H1 (cell line): ENCODE data around the gene SCGB1A1. TPM values are rescaled to one million over a fixed set of nuclear protein-coding genes. Genes with fewer than 3 reads are reported as not detected.

ENCODE experiments used
- CTCF ChIA-PET: fragments of 300-600 bp; sonication (Branson Sonifier 250); formaldehyde crosslinking; loops from one replicate; lab custom pipeline; 2021; ENCODE audit not compliant: partially characterized antibody; lab: Charles Lee
- POLR2A ChIA-PET: fragments of 300-600 bp; sonication (Branson Sonifier 250); formaldehyde crosslinking; loops from one replicate; lab custom pipeline; 2021; ENCODE audit warnings: inconsistent platforms; ENCODE audit not compliant: partially characterized antibody; lab: Charles Lee
- DNase-seq, 2 experiments: peaks; one replicate each; pipeline versions ENCODE4 v3.0.0 to v3.0.0-alpha.2; 2010 to 2022; ENCODE audit warnings: low spot score in 2 of 2, low read depth in 1 of 2, mixed read lengths in 1 of 2
- FAIRE-seq: peaks from 2 replicates; lab custom pipeline; 2011; peaks lifted over from hg19 to GRCh38; lab: Jason Lieb, UNC
- H2AFZ ChIP-seq: 2 replicates; pipeline ENCODE4 v1.8.1; 2012; ENCODE audit warnings: low read length, inconsistent platforms
- H2AK5ac ChIP-seq: 2 replicates; pipeline ENCODE4 v1.6.1; 2013; ENCODE audit warnings: low read depth, low read length
- H2BK120ac ChIP-seq: replicated peaks from 2 replicates; pipeline ENCODE3; 2013; ENCODE audit warnings: low read depth, low read length, inconsistent platforms
- H2BK12ac ChIP-seq: 2 replicates; pipeline ENCODE4 v1.6.1; 2013; ENCODE audit warnings: low read depth, low read length
- H2BK15ac ChIP-seq: 2 replicates; pipeline ENCODE4 v1.6.1; 2013; ENCODE audit warnings: low read length
- H2BK20ac ChIP-seq: 2 replicates; pipeline ENCODE4 v1.6.1; 2013; ENCODE audit warnings: low read length
- H2BK5ac ChIP-seq: 2 replicates; pipeline ENCODE4 v1.6.1; 2013; ENCODE audit warnings: low read depth, low read length
- H3K14ac ChIP-seq: 2 replicates; pipeline ENCODE4 v1.6.1; 2013; ENCODE audit warnings: inconsistent platforms; ENCODE audit not compliant: insufficient read length
- H3K18ac ChIP-seq: 2 replicates; pipeline ENCODE4 v1.6.1; 2013; ENCODE audit warnings: low read length; ENCODE audit errors: extremely low read depth
- H3K23ac ChIP-seq: 2 replicates; pipeline ENCODE4 v1.6.1; 2013; ENCODE audit warnings: inconsistent platforms; ENCODE audit not compliant: insufficient read length
- H3K23me2 ChIP-seq: 2 replicates; pipeline ENCODE4 v1.6.1; 2013; ENCODE audit warnings: low read depth, low read length
- H3K27ac ChIP-seq: 2 replicates; pipeline ENCODE4 v1.6.1; 2011; ENCODE audit warnings: low read depth, low read length, inconsistent platforms
- H3K27me3 ChIP-seq, 4 experiments: replicated peaks in 1 of 4; 1 replicate in 1 of 4; 2 replicates in 3 of 4; pipeline versions ENCODE4 v1.6.1 to v1.8.1; 2011 to 2013; ENCODE audit warnings: low read length in 3 of 4, mild to moderate bottlenecking in 3 of 4, inconsistent platforms in 2 of 4, mixed read lengths in 2 of 4, moderate library complexity in 1 of 4; ENCODE audit not compliant: control insufficient read depth in 3 of 4, insufficient read depth in 3 of 4; ENCODE audit errors: extremely low read depth in 1 of 4
- H3K36me3 ChIP-seq, 4 experiments: 2 replicates each; pipeline versions ENCODE4 v1.6.1 to v1.8.1; 2011 to 2013; ENCODE audit warnings: mild to moderate bottlenecking in 4 of 4, low read length in 3 of 4, moderate library complexity in 2 of 4, control low read depth in 1 of 4, inconsistent platforms in 1 of 4; ENCODE audit not compliant: insufficient read depth in 4 of 4, control insufficient read depth in 2 of 4
- H3K4ac ChIP-seq: replicated peaks from 2 replicates; pipeline ENCODE3; 2013; ENCODE audit warnings: low read length, low read depth, mixed read lengths, inconsistent platforms; ENCODE audit not compliant: insufficient read length
- H3K4me1 ChIP-seq, 4 experiments: replicated peaks in 1 of 4; 1 replicate in 1 of 4; 2 replicates in 3 of 4; pipeline versions ENCODE4 v1.6.1 to v1.8.1; 2011 to 2013; ENCODE audit warnings: low read length in 3 of 4, inconsistent platforms in 2 of 4, mixed read lengths in 1 of 4; ENCODE audit not compliant: insufficient read depth in 4 of 4, control insufficient read depth in 3 of 4
- H3K4me2 ChIP-seq, 2 experiments: 2 replicates each; pipeline versions ENCODE4 v1.6.1 to v1.8.1; 2011 to 2013; ENCODE audit warnings: low read depth in 2 of 2, low read length in 2 of 2, control low read depth in 1 of 2, inconsistent platforms in 1 of 2, mild to moderate bottlenecking in 1 of 2; ENCODE audit not compliant: insufficient read depth in 1 of 2
- H3K4me3 ChIP-seq, 4 experiments: fragments of 200-600, 300-600 bp in 1 of 4; sonication (generic), shearing (Covaris generic), sonication (Bioruptor Twin) in 1 of 4; 2 replicates each; pipeline versions ENCODE4 v1.5.1 to v1.8.1; 2011 to 2016; ENCODE audit warnings: low read length in 4 of 4, low read depth in 3 of 4, control low read depth in 2 of 4, inconsistent platforms in 2 of 4, mild to moderate bottlenecking in 2 of 4, mixed read lengths in 1 of 4, moderate library complexity in 1 of 4; ENCODE audit not compliant: insufficient read depth in 2 of 4; ENCODE audit errors: extremely low read depth in 1 of 4
- H3K56ac ChIP-seq: replicated peaks from 2 replicates; pipeline ENCODE3; 2013; ENCODE audit warnings: low read depth, mild to moderate bottlenecking, mixed read lengths, low read length, inconsistent platforms; ENCODE audit not compliant: insufficient read length
- H3K79me1 ChIP-seq: 2 replicates; pipeline ENCODE4 v1.6.1; 2013; ENCODE audit warnings: low read depth, low read length, control low read depth
- H3K79me2 ChIP-seq, 2 experiments: 2 replicates each; pipeline versions ENCODE4 v1.6.1 to v1.8.1; 2012 to 2013; ENCODE audit warnings: low read length in 2 of 2, mild to moderate bottlenecking in 2 of 2, inconsistent platforms in 1 of 2; ENCODE audit not compliant: insufficient read depth in 2 of 2, control insufficient read depth in 1 of 2
- H3K9ac ChIP-seq, 4 experiments: replicated peaks in 1 of 4; 1 replicate in 1 of 4; 2 replicates in 3 of 4; pipeline versions ENCODE4 v1.6.1 to v1.8.1; 2011 to 2013; ENCODE audit warnings: low read depth in 3 of 4, low read length in 3 of 4, control low read depth in 2 of 4, mild to moderate bottlenecking in 2 of 4, moderate library complexity in 2 of 4, inconsistent platforms in 1 of 4; ENCODE audit errors: extremely low read depth in 1 of 4
- H3K9me3 ChIP-seq, 2 experiments: 2 replicates each; pipeline versions ENCODE4 v1.6.1 to v1.8.1; 2012 to 2013; ENCODE audit warnings: mild to moderate bottlenecking in 2 of 2, moderate library complexity in 2 of 2, control low read depth in 1 of 2, inconsistent platforms in 1 of 2, low read depth in 1 of 2, low read length in 1 of 2, mixed read lengths in 1 of 2; ENCODE audit not compliant: insufficient read depth in 2 of 2
- H4K20me1 ChIP-seq, 2 experiments: replicated peaks in 1 of 2; 2 replicates each; pipeline versions ENCODE3 to v1.8.1; 2011 to 2013; ENCODE audit warnings: inconsistent platforms in 2 of 2, low read length in 2 of 2, mild to moderate bottlenecking in 1 of 2; ENCODE audit not compliant: insufficient read depth in 2 of 2, control insufficient read depth in 1 of 2
- H4K5ac ChIP-seq: 2 replicates; pipeline ENCODE4 v1.6.1; 2013; ENCODE audit warnings: low read length, low read depth, mixed read lengths, inconsistent platforms; ENCODE audit not compliant: insufficient read length
- H4K8ac ChIP-seq: 2 replicates; pipeline ENCODE4 v1.8.0; 2013; ENCODE audit warnings: mild to moderate bottlenecking, moderate library complexity, low read length, inconsistent platforms; ENCODE audit not compliant: insufficient read depth; ENCODE audit errors: extremely low read depth
- H4K91ac ChIP-seq: replicated peaks from 2 replicates; pipeline ENCODE3; 2013; ENCODE audit warnings: low read length, mixed read lengths, inconsistent platforms; ENCODE audit not compliant: insufficient read length
- BRCA1 ChIP-seq: IDR thresholded peaks from 2 replicates; pipeline ENCODE4 v1.6.1; 2012; ENCODE audit warnings: low read depth, low read length, improper control_type of control experiment
- JUND ChIP-seq: IDR thresholded peaks from 2 replicates; pipeline ENCODE4 v1.6.1; 2011; ENCODE audit warnings: mild to moderate bottlenecking, improper control_type of control experiment, low read length
- MAX ChIP-seq: IDR thresholded peaks from 2 replicates; pipeline ENCODE4 v1.6.1; 2012; ENCODE audit warnings: inconsistent platforms
- NRF1 ChIP-seq: IDR thresholded peaks from 2 replicates; pipeline ENCODE4 v1.6.1; 2011; ENCODE audit warnings: mild to moderate bottlenecking, low read depth, low read length, improper control_type of control experiment
- PHF8 ChIP-seq: fragments of 200-600 bp; sonication (generic); conservative IDR thresholded peaks from 2 replicates; pipeline ENCODE4 v1.7.1; 2012; ENCODE audit warnings: low read depth, mild to moderate bottlenecking, inconsistent platforms, low read length, moderate library complexity
- SIRT6 ChIP-seq: IDR thresholded peaks from one replicate; pipeline ENCODE4 v1.7.1; 2012; ENCODE audit warnings: low read length, inconsistent platforms
- SUZ12 ChIP-seq: fragments of 200-600 bp; sonication (generic); IDR thresholded peaks from 2 replicates; pipeline ENCODE4 v1.6.1; 2012; ENCODE audit warnings: mild to moderate bottlenecking, inconsistent platforms, low read length, moderate library complexity, mixed read lengths
- TAF7 ChIP-seq: optimal IDR thresholded peaks from 2 replicates; pipeline ENCODE3; 2011; ENCODE audit warnings: low read depth, mild to moderate bottlenecking, inconsistent platforms, low read length, moderate library complexity, borderline replicate concordance
- TBP ChIP-seq: IDR thresholded peaks from 2 replicates; pipeline ENCODE4 v1.6.1; 2011; ENCODE audit warnings: low read depth, low read length, improper control_type of control experiment
- WGBS, 2 experiments: shearing (Covaris generic) in 1 of 2; methylation state at CpG; one replicate each; pipeline versions ENCODE4 v1.1.6 to v1.1.7; 2013 to 2015; ENCODE audit warnings: low lambda C conversion rate in 2 of 2, mixed read lengths in 2 of 2, inconsistent platforms in 1 of 2, low coverage in 1 of 2, missing lambda C conversion rate in 1 of 2; ENCODE audit not compliant: insufficient replicate concordance in 2 of 2, insufficient coverage in 1 of 2, insufficient read length in 1 of 2; ENCODE audit errors: extremely low coverage in 1 of 2, missing lambda C conversion rate in 1 of 2; 5-methylcytosine and 5-hydroxymethylcytosine counted together
- polyA plus RNA-seq, 7 experiments: library from polyadenylated mRNA; depleted of rRNA in 3 of 7; stranded (reverse) in 5 of 7; unstranded in 2 of 7; fragments of >200 nt in 5 of 7; fragments of 200-250 nt in 2 of 7; gene quantifications; 1 replicate in 5 of 7; 2 replicates in 1 of 7; 4 replicates in 1 of 7; pipeline versions ENCODE4 v1.2.1 to v1.2.3, GENCODE V29; 2011 to 2013; ENCODE audit warnings: missing spikeins in 2 of 7, mixed read lengths in 2 of 7
- total RNA-seq: library from RNA; stranded (reverse); fragmentation: NEBNext Ultra II Directional; extraction: Animal tissue kit (Norgen Biotek cat#: 25700); gene quantifications from 2 replicates; pipeline ENCODE4 v1.2.1, GENCODE V29; 2021
- TF ChIP-seq, protein P1 (sequence below): IDR thresholded peaks from 2 replicates; pipeline ENCODE4 v1.6.1; 2012; ENCODE audit warnings: inconsistent platforms

The SCGB1A1 gene
- total and polyA plus RNA-seq, 2 of the 8 experiments (the other 6 are each of a cell fraction or from before 2014, with no cell fraction given): not detected

- DNase-seq: no peak
- FAIRE-seq: no peak
- Histone ChIP-seq H2BK20ac (no peak overlapping the region), H3K56ac (no peak overlapping the region), H3K79me2 (no peaks in the 10 kb centered on the region), H3K9ac (no peak overlapping the region), H2BK5ac (no peak overlapping the region), H2BK15ac (no peak overlapping the region), H3K4ac (no peak overlapping the region), H2AK5ac (no peak overlapping the region), H3K9me3 (no peaks in the 10 kb centered on the region), H3K4me3 (no peak overlapping the region), H3K79me1 (no peaks in the 10 kb centered on the region), H4K8ac (no peak overlapping the region), H3K27me3 (no peaks in the 10 kb centered on the region), H2BK120ac (no peak overlapping the region), H3K4me1 (no peaks in the 10 kb centered on the region), H3K23me2 (no peaks in the 10 kb centered on the region), H3K14ac (no peak overlapping the region), H4K20me1 (no peaks in the 10 kb centered on the region), H3K36me3 (no peaks in the 10 kb centered on the region), H4K91ac (no peak overlapping the region), H3K27ac (no peak overlapping the region), H2AFZ (no peak overlapping the region), H3K23ac (no peak overlapping the region), H4K5ac (no peak overlapping the region), H3K18ac (no peak overlapping the region), H2BK12ac (no peak overlapping the region), H3K4me2 (no peak overlapping the region)
- ChIA-PET POLR2A (no interaction called here), CTCF (interaction anchor here (0.6 to 1.3 kb wide), 3 partner anchors 10 to 76 kb away, joined by 3 to 4 read pairs (median 3); no protein-coding TSS in a partner anchor)
- 94% methylated on average over 2 of the region's 2 CpGs; no CpG with 5 or more reads in 1 of the 2 experiments for WGBS, 2 experiments
- no peak for TF ChIP-seq SUZ12
- TF ChIP-seq NRF1: no peak
- no peak for TF ChIP-seq BRCA1
- no peak for TF ChIP-seq TAF7
- no peak for TF ChIP-seq PHF8
- TF ChIP-seq TBP: no peak
- TF ChIP-seq SIRT6: no peak
- TF ChIP-seq JUND: no peak
- TF ChIP-seq, protein P1, sequence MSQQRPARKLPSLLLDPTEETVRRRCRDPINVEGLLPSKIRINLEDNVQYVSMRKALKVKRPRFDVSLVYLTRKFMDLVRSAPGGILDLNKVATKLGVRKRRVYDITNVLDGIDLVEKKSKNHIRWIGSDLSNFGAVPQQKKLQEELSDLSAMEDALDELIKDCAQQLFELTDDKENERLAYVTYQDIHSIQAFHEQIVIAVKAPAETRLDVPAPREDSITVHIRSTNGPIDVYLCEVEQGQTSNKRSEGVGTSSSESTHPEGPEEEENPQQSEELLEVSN: no peak
- TF ChIP-seq MAX: no peak
Measured at GRCh38 chr11:62468577-62468976, 49.7 kb downstream of the SCGB1A1 start.
